HepG2 (cell line): ENCODE data around the gene SMARCA4. TPM values are rescaled to one million over a fixed set of nuclear protein-coding genes. Genes with fewer than 3 reads are reported as not detected.

ENCODE experiments used
- HCFC1 ChIP-seq: fragments of 150-350 bp; IDR thresholded peaks from 2 replicates; pipeline ENCODE4 v1.6.1; 2014; ENCODE audit warnings: low read depth, low read length
- MTF1 ChIP-seq: sonication (generic); formaldehyde crosslinking; IDR thresholded peaks from 2 replicates; pipeline ENCODE4 v1.5.0; 2020; ENCODE audit warnings: missing genetic modification reagents
- PITX1 ChIP-seq: sonication (generic); formaldehyde crosslinking; IDR thresholded peaks from 2 replicates; pipeline ENCODE4 v1.5.1; 2020; ENCODE audit warnings: mild to moderate bottlenecking, missing genetic modification reagents
- SKI ChIP-seq: fragments of 450-650 bp; IDR thresholded peaks from one replicate; pipeline ENCODE4 v1.6.1; 2018; ENCODE audit warnings: mild to moderate bottlenecking; ENCODE audit not compliant: partially characterized antibody
- SNAI1 ChIP-seq: sonication (generic); formaldehyde crosslinking; IDR thresholded peaks from 2 replicates; pipeline ENCODE4 v1.5.0; 2020; ENCODE audit warnings: mild to moderate bottlenecking, missing genetic modification reagents, borderline replicate concordance
- TEAD3 ChIP-seq: optimal IDR thresholded peaks from 2 replicates; pipeline ENCODE3; 2016; ENCODE audit warnings: borderline replicate concordance
- ZFYVE20 ChIP-seq: sonication (generic); formaldehyde crosslinking; IDR thresholded peaks from 2 replicates; pipeline ENCODE4 v1.8.0; 2023; ENCODE audit warnings: low read depth, mild to moderate bottlenecking, moderate library complexity, missing genetic modification reagents, borderline replicate concordance
- ZNF232 ChIP-seq: sonication (generic); formaldehyde crosslinking; IDR thresholded peaks from 2 replicates; pipeline ENCODE4 v1.4.0; 2020; ENCODE audit warnings: missing genetic modification reagents, borderline replicate concordance
- ZNF256 ChIP-seq: sonication (generic); formaldehyde crosslinking; conservative IDR thresholded peaks from 2 replicates; pipeline ENCODE4 v1.4.0; 2020; ENCODE audit warnings: missing genetic modification reagents
- ZNF326 ChIP-seq: sonication (generic); formaldehyde crosslinking; IDR thresholded peaks from 2 replicates; pipeline ENCODE4 v1.4.0; 2020; ENCODE audit warnings: missing genetic modification reagents, borderline replicate concordance
- ZNF362 ChIP-seq: sonication (generic); formaldehyde crosslinking; IDR thresholded peaks from 2 replicates; pipeline ENCODE4 v1.4.0; 2020; ENCODE audit warnings: missing genetic modification reagents, mild to moderate bottlenecking, borderline replicate concordance
- ZNF547 ChIP-seq: sonication (generic); formaldehyde crosslinking; IDR thresholded peaks from 2 replicates; pipeline ENCODE4 v1.5.1; 2020; ENCODE audit warnings: mild to moderate bottlenecking, missing genetic modification reagents
- ZNF563 ChIP-seq: sonication (generic); formaldehyde crosslinking; IDR thresholded peaks from 2 replicates; pipeline ENCODE4 v1.8.0; 2022; ENCODE audit warnings: mild to moderate bottlenecking, moderate library complexity, missing genetic modification reagents
- ZNF883 ChIP-seq: sonication (generic); formaldehyde crosslinking; IDR thresholded peaks from 2 replicates; pipeline ENCODE4 v1.5.1; 2020; ENCODE audit warnings: mild to moderate bottlenecking, missing genetic modification reagents; ENCODE audit errors: not compliant biosample characterization
- ZSCAN20 ChIP-seq: sonication (generic); formaldehyde crosslinking; IDR thresholded peaks from 2 replicates; pipeline ENCODE4 v1.4.0; 2020; ENCODE audit warnings: missing genetic modification reagents, mild to moderate bottlenecking, borderline replicate concordance
- ZSCAN22 ChIP-seq: sonication (generic); formaldehyde crosslinking; IDR thresholded peaks from 2 replicates; pipeline ENCODE4 v1.4.0; 2020; ENCODE audit warnings: mild to moderate bottlenecking, missing genetic modification reagents
- polyA plus RNA-seq, 8 experiments: library from polyadenylated mRNA; depleted of rRNA in 3 of 8; stranded (reverse) in 7 of 8; unstranded in 1 of 8; fragments of >200 nt; fragmentation: Illumina TruSeq in 4 of 8; extraction: Trizol in 4 of 8; gene quantifications; 2 replicates each; pipeline versions ENCODE4 v1.2.1 to v1.2.3, GENCODE V29; 2011 to 2016; ENCODE audit warnings: low read depth in 4 of 8, missing spikeins in 1 of 8, mixed read lengths in 1 of 8; ENCODE audit not compliant: insufficient read depth in 1 of 8
- total RNA-seq, 5 experiments: library from RNA; depleted of rRNA; stranded (reverse); fragments of >200 nt; fragmentation: Illumina TruSeq; extraction: Trizol; gene quantifications; 2 replicates each; pipeline ENCODE4 v1.2.3, GENCODE V29; 2016; ENCODE audit warnings: low read depth in 1 of 5
- TF ChIP-seq, protein P1 (sequence below): sonication (generic); formaldehyde crosslinking; IDR thresholded peaks from 2 replicates; pipeline ENCODE4 v1.8.1; 2023; ENCODE audit warnings: missing genetic modification reagents, inconsistent platforms, borderline replicate concordance
- TF ChIP-seq, protein P2 (sequence below): sonication (generic); formaldehyde crosslinking; IDR thresholded peaks from 2 replicates; pipeline ENCODE4 v1.4.0; 2020; ENCODE audit warnings: mild to moderate bottlenecking, low read depth, missing genetic modification reagents
- TF ChIP-seq, protein P3 (sequence below), 2 experiments: fragments of 450-650 bp in 1 of 2; sonication (generic) in 1 of 2; formaldehyde crosslinking; IDR thresholded peaks; 2 replicates each; pipeline versions ENCODE4 v1.5.0 to v1.8.0; 2020 to 2022; ENCODE audit warnings: mild to moderate bottlenecking in 1 of 2, missing genetic modification reagents in 1 of 2

SMARCA4 gene
- total and polyA plus RNA-seq, 2 of the 13 experiments (the other 11 are each of a cell fraction or from before 2014, with no cell fraction given) = 25.4 to 45.9 TPM

GRCh38 chr19:10960314-10961072 lies at the start of gene SMARCA4 (continued):
- TF ChIP-seq ZNF362 (peak; percentile 41; the same call in 1 of the 2 replicates), ZNF563 (CRISPR knock-in tag) (peak; percentile 82), HCFC1 (no peak), SNAI1 (no peak), ZNF883 (CRISPR knock-in tag) (peak; percentile 92), ZFYVE20 (no peak), ZNF547 (CRISPR knock-in tag) (peak; percentile 96), TEAD3 (no peak), MTF1 (CRISPR knock-in tag) (no peak), ZSCAN22 (CRISPR knock-in tag) (peak; percentile 38; the same call in 1 of the 2 replicates), ZNF326 (CRISPR knock-in tag) (no peak), ZNF256 (CRISPR knock-in tag) (no peak), SKI (no peak), PITX1 (CRISPR knock-in tag) (no peak), ZSCAN20 (CRISPR knock-in tag) (0 out of 2 replicates have a peak, but pooled peaks have one; percentile 36), ZNF232 (CRISPR knock-in tag) (peak; percentile 87; the same call in 1 of the 2 replicates)
- TF ChIP-seq, protein P1, sequence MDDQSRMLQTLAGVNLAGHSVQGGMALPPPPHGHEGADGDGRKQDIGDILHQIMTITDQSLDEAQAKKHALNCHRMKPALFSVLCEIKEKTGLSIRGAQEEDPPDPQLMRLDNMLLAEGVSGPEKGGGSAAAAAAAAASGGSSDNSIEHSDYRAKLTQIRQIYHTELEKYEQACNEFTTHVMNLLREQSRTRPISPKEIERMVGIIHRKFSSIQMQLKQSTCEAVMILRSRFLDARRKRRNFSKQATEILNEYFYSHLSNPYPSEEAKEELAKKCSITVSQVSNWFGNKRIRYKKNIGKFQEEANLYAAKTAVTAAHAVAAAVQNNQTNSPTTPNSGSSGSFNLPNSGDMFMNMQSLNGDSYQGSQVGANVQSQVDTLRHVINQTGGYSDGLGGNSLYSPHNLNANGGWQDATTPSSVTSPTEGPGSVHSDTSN (CRISPR knock-in tag) = no peak
- TF ChIP-seq, protein P2, sequence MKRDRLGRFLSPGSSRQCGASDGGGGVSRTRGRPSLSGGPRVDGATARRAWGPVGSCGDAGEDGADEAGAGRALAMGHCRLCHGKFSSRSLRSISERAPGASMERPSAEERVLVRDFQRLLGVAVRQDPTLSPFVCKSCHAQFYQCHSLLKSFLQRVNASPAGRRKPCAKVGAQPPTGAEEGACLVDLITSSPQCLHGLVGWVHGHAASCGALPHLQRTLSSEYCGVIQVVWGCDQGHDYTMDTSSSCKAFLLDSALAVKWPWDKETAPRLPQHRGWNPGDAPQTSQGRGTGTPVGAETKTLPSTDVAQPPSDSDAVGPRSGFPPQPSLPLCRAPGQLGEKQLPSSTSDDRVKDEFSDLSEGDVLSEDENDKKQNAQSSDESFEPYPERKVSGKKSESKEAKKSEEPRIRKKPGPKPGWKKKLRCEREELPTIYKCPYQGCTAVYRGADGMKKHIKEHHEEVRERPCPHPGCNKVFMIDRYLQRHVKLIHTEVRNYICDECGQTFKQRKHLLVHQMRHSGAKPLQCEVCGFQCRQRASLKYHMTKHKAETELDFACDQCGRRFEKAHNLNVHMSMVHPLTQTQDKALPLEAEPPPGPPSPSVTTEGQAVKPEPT (CRISPR knock-in tag) = no peak; the same call in 1 of the 2 replicates
- TF ChIP-seq, protein P3, sequence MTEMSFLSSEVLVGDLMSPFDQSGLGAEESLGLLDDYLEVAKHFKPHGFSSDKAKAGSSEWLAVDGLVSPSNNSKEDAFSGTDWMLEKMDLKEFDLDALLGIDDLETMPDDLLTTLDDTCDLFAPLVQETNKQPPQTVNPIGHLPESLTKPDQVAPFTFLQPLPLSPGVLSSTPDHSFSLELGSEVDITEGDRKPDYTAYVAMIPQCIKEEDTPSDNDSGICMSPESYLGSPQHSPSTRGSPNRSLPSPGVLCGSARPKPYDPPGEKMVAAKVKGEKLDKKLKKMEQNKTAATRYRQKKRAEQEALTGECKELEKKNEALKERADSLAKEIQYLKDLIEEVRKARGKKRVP (CRISPR knock-in tag; IDR thresholded peaks at IDR 0.05) = 0 out of 4 replicates have a peak, but pooled peaks of 1 of the 2 experiments have one; percentile 40
